NCI-H524 treated with DMSO at 0.1 percent for 48 hours (cell line): ENCODE measurements around the gene CGREF1.
A peak's percentile ranks its signal among the peaks of the same experiment; 100 is the strongest.

Experiments used
- DNase-seq: peaks from one replicate; lab custom pipeline; 2025; lab: John Stamatoyannopoulos, UW

CGREF1 gene

GRCh38 chr2:27073782-27074181 lies 45.1 kb downstream of the CGREF1 start:
- no peak for DNase-seq

GRCh38 chr2:27072920-27073319 lies 46.0 kb downstream of the CGREF1 start:
- no peak for DNase-seq

DNA sequence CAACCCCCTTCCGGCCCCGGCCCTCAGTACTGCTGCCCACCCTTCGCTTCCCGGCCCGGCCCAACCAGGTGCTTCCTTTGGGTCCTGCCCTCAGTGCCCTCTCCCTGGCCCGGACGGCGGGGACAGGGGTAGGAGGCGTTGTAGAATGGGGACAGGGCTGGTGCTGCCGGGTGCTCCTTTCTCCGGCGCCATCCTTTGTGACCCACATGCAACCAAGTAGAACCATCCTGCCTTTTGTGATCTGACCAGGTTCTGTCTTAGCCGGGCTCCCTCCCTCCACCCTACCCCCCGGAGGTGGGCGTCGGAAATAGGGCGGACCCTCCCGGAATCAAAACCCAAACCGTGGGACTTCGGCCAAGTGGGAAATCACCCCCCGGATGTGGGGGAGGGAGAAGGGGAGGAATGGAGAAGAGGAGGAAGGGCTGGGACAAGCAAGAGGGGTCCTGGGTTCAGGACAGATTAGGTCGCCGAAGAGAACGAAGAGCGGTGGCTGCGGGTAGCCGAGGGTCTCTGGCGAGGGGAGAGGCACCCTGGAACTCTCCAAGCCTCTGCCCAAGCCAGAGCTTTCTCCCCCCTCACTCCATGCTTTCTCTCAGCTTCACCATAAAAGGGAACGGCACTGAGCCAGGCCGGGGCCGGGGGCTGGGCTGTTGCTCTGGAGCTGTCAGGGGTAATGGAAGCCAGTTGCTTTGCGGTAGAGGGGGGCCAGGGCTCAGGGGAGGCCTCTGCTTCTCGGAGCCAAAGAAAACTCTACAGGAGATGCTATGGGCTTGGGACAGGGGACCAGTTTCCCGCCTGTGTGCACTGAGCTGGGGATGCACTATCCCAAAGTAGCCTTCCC lies 46.7 kb downstream of the CGREF1 start:
- no peak for DNase-seq

DNA sequence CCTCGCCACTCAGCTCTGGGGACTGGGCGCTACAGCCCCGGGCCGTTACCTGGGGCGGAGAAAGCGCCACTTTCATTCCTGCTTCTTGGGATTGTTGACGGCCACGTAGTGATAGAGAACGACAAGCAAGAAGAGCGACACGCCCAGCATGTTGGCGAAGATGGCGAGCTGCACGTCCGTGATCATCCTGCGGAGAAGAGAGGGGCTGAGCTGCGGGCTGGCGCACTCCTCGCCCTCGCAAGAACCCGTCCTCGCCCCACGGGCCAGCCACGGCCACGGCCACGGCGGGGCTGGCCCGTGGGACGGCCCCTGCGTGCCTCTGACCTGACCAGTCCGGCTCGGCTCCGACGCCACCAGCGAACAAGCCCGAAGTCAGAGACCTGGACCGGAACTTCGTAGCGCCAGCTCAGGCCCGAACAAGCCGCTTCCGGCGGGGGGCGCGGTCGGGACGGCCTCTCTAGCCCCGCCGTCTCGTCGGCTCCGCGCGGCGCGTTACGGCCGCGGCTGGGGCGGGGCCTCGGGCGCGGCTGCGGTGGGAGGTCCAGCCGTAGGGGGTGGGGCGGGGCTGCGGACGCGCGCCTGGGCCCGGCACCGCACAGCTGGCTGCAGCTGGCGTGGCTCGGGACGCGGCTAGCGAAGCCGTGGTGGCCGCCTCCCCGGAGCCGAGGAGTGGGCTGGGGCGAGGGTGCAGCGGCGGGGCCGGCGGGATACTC lies 47.5 kb downstream of the CGREF1 start, which contains the start of gene OST4:
OST4 (minus strand) TSS at position 378 of the 713 bp plus-strand sequence.
- DNase-seq: peak; percentile 27

GRCh38 chr2:27070653-27071276 lies 48.2 kb downstream of the CGREF1 start:
- no peak for DNase-seq

DNA sequence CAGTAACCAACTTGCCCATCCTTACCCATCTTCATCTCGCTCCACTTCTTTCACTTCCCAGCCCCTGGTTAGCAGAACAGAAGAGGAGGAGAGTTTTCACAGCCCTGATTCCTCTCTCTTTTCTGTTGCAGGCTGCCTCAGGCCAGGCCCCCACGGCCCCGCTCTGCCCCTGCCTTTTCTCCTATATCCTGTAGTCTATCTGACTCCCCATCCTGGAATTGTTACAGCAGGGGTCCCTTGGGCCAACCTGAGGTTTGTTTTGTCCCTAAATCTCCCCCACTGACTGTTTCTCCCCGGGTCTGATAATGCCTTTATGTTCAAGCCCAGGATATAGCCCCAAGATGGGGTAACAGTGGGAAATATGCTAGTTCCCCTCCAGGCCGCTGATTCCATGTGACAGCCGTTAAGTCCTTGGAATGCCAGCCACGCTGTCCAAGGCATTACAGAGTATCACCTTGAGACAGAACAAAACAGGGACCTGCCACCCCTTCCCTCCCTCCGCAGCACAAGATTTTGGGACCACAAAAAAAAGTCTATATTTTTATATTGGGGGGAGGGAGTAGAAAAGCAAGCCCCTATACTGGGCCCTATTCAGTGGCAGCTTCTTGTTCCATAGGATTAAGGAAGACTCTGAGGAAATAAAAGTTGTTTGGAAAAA lies 48.8 kb downstream of the CGREF1 start:
- DNase-seq: no peak

DNA sequence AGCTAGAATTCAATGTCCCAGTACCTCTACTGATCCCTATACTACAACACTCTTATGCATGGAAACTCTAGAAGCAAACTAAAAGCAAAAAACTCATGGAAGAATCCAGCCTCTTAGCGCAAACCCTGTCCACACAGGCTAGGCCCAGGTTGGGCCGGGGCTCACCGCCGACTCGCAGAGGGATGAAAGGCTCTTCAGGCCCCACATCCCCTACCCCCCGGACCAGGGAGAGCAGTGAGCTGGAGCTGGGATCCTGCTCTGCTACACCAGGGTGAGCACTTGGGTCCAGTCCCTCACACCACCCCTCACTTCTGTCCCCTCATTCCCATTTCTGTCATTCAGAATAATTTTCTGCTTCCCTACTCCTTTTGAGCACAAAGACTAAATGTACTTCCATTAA lies 49.5 kb downstream of the CGREF1 start:
- DNase-seq: no peak

DNA sequence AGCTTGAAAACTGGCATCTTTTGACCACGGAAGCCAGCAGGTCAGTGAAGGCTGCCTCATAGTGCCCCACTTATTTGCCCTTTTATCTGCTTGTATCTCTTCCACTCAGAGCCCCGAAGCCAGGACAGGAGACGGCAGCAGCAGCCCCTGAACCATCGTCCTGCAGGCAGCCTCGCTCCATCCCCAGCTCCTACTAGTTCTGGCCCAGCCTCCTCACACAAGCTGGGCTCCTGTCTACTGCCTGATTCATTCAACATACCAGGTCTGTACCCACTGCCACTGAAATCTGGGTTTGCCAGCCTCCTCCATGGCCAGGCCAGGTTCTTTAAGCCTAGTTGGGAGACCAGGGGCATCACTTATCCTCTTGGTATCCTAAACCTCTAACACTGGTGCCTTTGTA lies 51.5 kb downstream of the CGREF1 start:
- DNase-seq: no peak

DNA sequence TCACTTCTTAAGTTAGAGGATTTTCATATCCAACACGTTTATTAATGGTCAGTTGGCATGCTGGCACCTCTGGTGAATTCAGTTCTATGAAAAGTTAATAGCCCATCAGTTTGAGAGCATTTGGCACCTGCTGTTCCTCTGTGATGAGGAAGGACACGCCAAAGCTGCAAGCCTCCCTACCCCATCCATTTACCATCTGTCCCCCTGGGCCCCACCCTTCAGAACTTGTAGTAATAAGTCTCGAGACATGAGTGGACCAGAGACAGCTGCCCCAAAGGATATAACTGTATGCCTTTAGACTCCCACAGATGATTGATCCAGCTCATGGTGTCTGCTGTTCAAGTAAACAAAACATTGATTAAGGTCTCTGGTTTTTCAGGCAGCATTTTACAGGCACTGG lies 53.8 kb downstream of the CGREF1 start:
- peak; percentile 83 for DNase-seq

DNA sequence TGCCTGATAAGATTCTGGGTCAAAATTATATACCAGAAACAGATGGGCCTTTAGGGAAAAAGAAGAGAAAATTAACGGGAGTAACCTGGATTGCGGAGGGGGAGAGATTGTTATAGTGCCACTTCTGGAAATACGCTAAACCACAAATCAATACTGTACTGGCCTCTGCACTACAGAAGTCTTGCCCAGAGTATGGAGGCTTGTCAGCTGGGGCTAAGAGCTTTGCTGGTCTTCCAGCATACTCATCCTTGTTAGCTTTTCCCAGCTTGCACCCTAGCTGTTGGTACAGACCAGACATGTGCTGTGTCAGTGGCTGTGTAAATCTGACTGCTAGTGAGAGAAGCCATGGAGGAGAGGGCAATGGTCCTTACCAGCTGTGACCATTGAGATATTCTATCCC lies 58.6 kb downstream of the CGREF1 start:
- DNase-seq: no peak

GRCh38 chr2:27059141-27059820 lies 59.6 kb downstream of the CGREF1 start:
- no peak for DNase-seq

GRCh38 chr2:27058210-27058609 lies 60.7 kb downstream of the CGREF1 start:
- no peak for DNase-seq

GRCh38 chr2:27057184-27057583 lies 61.7 kb downstream of the CGREF1 start:
- no peak for DNase-seq

DNA sequence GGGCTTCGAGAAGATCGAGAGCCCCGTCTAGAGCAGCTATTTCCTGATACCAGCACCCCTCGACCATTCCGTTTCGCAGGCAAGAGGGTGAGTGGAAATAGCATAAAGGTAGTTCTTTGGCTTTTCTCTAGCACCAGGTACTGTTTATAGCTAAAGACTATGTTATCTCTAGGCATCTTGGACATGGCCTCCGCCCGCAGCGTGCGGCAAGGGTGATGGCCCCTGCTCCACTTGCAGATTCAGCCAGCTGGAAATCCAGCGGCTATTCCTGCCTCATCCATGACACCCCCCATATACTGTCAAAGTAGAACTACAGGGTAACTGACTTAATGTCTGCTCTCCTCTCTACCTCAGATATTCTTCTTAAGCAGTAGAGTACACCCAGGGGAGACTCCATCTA lies 64.2 kb downstream of the CGREF1 start:
- no peak for DNase-seq

- DNase-seq: no peak
Observed at GRCh38 chr2:27053776-27054175, 65.2 kb downstream of the CGREF1 start.

GRCh38 chr2:27053321-27053720 lies 65.6 kb downstream of the CGREF1 start:
- no peak for DNase-seq

DNA sequence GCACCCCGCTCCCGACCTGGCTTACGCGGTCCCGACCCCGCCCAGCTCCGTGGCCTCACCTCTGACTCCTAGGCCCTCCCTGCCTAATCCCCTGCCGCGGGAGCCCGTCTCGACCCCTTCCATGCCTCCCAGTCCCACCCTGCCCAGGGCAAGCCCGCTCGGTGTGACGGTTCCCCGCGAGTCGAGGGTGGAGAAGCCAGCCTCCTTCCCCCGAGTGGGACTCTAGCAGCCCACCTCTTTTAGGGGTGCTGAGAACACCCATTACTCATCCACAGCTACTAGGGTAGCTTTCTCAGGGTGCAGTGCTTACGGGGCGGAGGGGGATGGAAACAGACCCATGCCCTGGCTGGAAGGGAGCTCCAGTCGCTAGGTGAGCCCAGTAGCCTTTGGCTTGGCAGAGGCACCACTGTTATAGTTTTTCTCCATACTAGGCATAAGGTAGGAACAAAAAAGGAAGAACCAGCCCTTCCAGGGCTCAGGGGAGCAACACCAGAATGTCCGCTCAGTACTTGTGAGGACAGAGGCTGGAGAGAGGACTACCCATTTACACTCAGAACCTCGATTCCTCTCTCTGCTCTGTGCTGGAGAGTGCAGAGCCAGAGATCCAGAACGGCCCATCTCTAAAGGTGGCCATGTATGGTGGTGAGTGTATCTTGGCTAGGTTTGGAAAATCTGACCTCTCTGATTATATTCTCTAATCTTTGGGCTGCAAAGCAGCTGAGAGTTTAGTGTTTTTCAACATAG lies 66.9 kb downstream of the CGREF1 start:
- DNase-seq: no peak

DNA sequence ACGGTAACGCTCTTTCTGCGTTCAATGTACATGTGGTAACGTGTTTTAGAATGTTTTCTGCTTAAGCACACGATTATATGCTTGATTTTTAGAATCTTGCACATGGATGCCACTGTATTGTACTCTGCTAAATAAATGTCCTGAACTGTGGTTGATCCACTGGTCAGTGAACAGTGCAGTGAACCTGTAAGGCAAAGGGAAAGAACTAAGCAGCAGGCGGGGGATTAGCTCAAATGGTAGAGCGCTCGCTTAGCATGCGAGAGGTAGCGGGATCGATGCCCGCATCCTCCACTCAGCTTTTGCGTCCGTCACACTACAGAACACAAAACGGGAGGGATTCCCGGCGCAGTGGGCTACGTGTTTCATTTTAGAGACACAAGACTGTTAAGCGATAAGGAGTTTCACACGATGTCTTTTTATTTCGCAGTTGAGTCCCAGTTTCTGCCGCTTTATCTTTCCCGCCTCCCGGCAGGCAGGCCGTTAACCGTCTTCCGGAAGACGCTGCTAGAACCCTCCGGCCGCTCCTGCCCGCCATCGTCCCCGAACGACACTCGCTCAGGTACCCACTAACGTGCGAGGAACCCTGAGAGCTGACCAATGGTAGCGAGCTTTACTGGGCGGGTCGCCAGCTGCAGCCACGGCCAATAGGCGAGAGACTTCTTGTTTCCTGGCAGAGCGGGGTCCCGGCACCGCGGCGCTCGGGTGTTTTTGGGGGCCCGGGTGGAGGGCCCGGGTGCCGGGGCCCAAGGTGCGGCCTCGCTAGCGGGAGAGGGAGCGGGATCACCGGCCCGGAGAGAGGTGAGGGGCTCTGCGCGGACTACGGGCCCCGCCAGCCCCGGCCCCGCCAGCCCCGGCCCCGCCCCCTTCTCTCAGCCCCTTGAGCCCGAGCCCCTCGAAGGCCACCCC lies 67.7 kb downstream of the CGREF1 start, which contains the start of gene AGBL5:
AGBL5 (plus strand) TSS at position 673 of the 906 bp plus-strand sequence. CDS start 1,291 bp downstream, outside the sequence.
- DNase-seq: peak; percentile 71
